SJSA1 (cell line): ENCODE results near the gene ADAMTS4. TPM values are rescaled to one million over a fixed set of nuclear protein-coding genes. Genes with fewer than 3 reads are reported as not detected.

Experiments
- DNase-seq, 2 experiments: peaks; one replicate each; pipeline ENCODE4 v3.0.0-alpha.2; 2015 to 2020; ENCODE audit warnings: low spot score in 2 of 2, low read depth in 1 of 2
- H3K27ac ChIP-seq: fragments of 250-450 bp; sonication (Bioruptor Pico); 2 replicates; pipeline ENCODE4 v1.5.1; 2020; ENCODE audit warnings: mild to moderate bottlenecking, moderate library complexity
- H3K27me3 ChIP-seq: fragments of 250-450 bp; sonication (Bioruptor Pico); replicated peaks from 2 replicates; pipeline ENCODE4 v1.5.1; 2020; ENCODE audit warnings: mild to moderate bottlenecking, moderate library complexity
- H3K36me3 ChIP-seq: fragments of 250-450 bp; sonication (Bioruptor Pico); 2 replicates; pipeline ENCODE4 v1.5.1; 2020; ENCODE audit warnings: mild to moderate bottlenecking
- H3K4me1 ChIP-seq: fragments of 250-450 bp; sonication (Bioruptor Pico); replicated peaks from 2 replicates; pipeline ENCODE4 v1.6.1; 2021; ENCODE audit warnings: mild to moderate bottlenecking
- H3K4me3 ChIP-seq: fragments of 250-450 bp; sonication (Bioruptor Pico); 2 replicates; pipeline ENCODE4 v1.5.1; 2020; ENCODE audit warnings: mild to moderate bottlenecking
- H3K9me3 ChIP-seq: fragments of 250-450 bp; sonication (Bioruptor Pico); replicated peaks from 2 replicates; pipeline ENCODE4 v1.5.1; 2020; ENCODE audit warnings: mild to moderate bottlenecking
- total RNA-seq: library from RNA; depleted of rRNA; stranded (reverse); fragments of >200 nt; shearing (Covaris generic); gene quantifications from 2 replicates; pipeline ENCODE4 v1.2.3, GENCODE V29; 2014

The ADAMTS4 gene
- total RNA-seq, 1 experiment from 2014 or later = not detected

GRCh38 chr1:161214369-161214768, 15.5 kb upstream of the ADAMTS4 start:
- DNase-seq = no peak
- Histone ChIP-seq H3K9me3 (no peaks in the 10 kb centered on the region), H3K4me1 (no peaks in the 10 kb centered on the region), H3K27ac (no peak overlapping the region), H3K27me3 (no peaks in the 10 kb centered on the region), H3K36me3 (peaks cover 53% of the 10 kb centered on the region), H3K4me3 (no peak overlapping the region)

- peak; percentile 55 to 82 for DNase-seq
- Histone ChIP-seq H3K27ac (no peak overlapping the region), H3K36me3 (peaks cover 82% of the 10 kb centered on the region), H3K4me1 (no peaks in the 10 kb centered on the region), H3K9me3 (no peaks in the 10 kb centered on the region), H3K27me3 (no peaks in the 10 kb centered on the region), H3K4me3 (no peak overlapping the region)
Measured at GRCh38 chr1:161209790-161210409, 11.0 kb upstream of the ADAMTS4 start.

- Histone ChIP-seq H3K9me3 (no peaks in the 10 kb centered on the region), H3K4me1 (peaks cover 5% of the 10 kb centered on the region), H3K36me3 (peaks cover 70% of the 10 kb centered on the region), H3K4me3 (no peak overlapping the region), H3K27me3 (no peaks in the 10 kb centered on the region), H3K27ac (no peak overlapping the region)
- DNase-seq = no peak
Measured at GRCh38 chr1:161207173-161207572, 8.3 kb upstream of the ADAMTS4 start.

GRCh38 chr1:161206411-161207140, 7.7 kb upstream of the ADAMTS4 start:
- Histone ChIP-seq H3K27me3 (no peaks in the 10 kb centered on the region), H3K27ac (no peak overlapping the region), H3K4me3 (no peak overlapping the region), H3K36me3 (peaks cover 64% of the 10 kb centered on the region), H3K4me1 (peaks cover 10% of the 10 kb centered on the region), H3K9me3 (no peaks in the 10 kb centered on the region)
- DNase-seq = no peak

- Histone ChIP-seq H3K4me3 (peak within 1 kb of the TSS; percentile 64), H3K4me1 (peaks cover 25% of the 10 kb centered on the region), H3K27me3 (no peaks in the 10 kb centered on the region), H3K36me3 (peaks cover 27% of the 10 kb centered on the region), H3K9me3 (no peaks in the 10 kb centered on the region), H3K27ac (peak within 1 kb of the TSS; percentile 77)
- peak; percentile 95 to 99 for DNase-seq
Measured at GRCh38 chr1:161201836-161202712, 3.2 kb upstream of the ADAMTS4 start, which contains the start of gene NDUFS2. Gene NDUFS2, plus strand, starts transcription at chr1:161202367. Its CDS starts 19 bp downstream, at chr1:161202386.

GRCh38 chr1:161200992-161201835, 2.4 kb upstream of the ADAMTS4 start:
- peak overlapping the region; percentile 77 for H3K27ac ChIP-seq
- peaks cover 18% of the 10 kb centered on the region for H3K36me3 ChIP-seq
- no peaks in the 10 kb centered on the region for H3K9me3 ChIP-seq
- peak in 1 of 2 experiments; percentile 15 for DNase-seq
- H3K4me3 ChIP-seq = peak overlapping the region; percentile 64; the same call in 1 of the 2 replicates
- no peaks in the 10 kb centered on the region for H3K27me3 ChIP-seq
- H3K4me1 ChIP-seq = peaks cover 25% of the 10 kb centered on the region

- no peak overlapping the region for H3K4me3 ChIP-seq
- H3K4me1 ChIP-seq = peaks cover 25% of the 10 kb centered on the region
- H3K36me3 ChIP-seq = peaks cover 17% of the 10 kb centered on the region
- no peak overlapping the region for H3K27ac ChIP-seq
- H3K9me3 ChIP-seq = no peaks in the 10 kb centered on the region
- no peak for DNase-seq
- no peaks in the 10 kb centered on the region for H3K27me3 ChIP-seq
Measured at GRCh38 chr1:161200421-161200991, 1.7 kb upstream of the ADAMTS4 start.

GRCh38 chr1:161199506-161200139, 769 bp upstream of the ADAMTS4 start:
- Histone ChIP-seq H3K36me3 (peaks cover 13% of the 10 kb centered on the region), H3K4me1 (peaks cover 25% of the 10 kb centered on the region), H3K27me3 (no peaks in the 10 kb centered on the region), H3K4me3 (no peak overlapping the region), H3K27ac (no peak overlapping the region), H3K9me3 (no peaks in the 10 kb centered on the region)
- DNase-seq = no peak

- Histone ChIP-seq H3K9me3 (no peaks in the 10 kb centered on the region), H3K27ac (no peak overlapping the region), H3K36me3 (peaks cover under 1% of the 10 kb centered on the region), H3K4me3 (no peak overlapping the region), H3K27me3 (no peaks in the 10 kb centered on the region), H3K4me1 (peaks cover 25% of the 10 kb centered on the region)
- DNase-seq = no peak
Measured at GRCh38 chr1:161198194-161198896, 509 bp downstream of the ADAMTS4 start.

GRCh38 chr1:161197560-161198193, 1.2 kb downstream of the ADAMTS4 start:
- DNase-seq = no peak
- no peaks in the 10 kb centered on the region for H3K36me3 ChIP-seq
- H3K9me3 ChIP-seq = no peaks in the 10 kb centered on the region
- H3K4me1 ChIP-seq = peaks cover 20% of the 10 kb centered on the region
- H3K4me3 ChIP-seq = no peak overlapping the region
- no peaks in the 10 kb centered on the region for H3K27me3 ChIP-seq
- no peak overlapping the region for H3K27ac ChIP-seq

- Histone ChIP-seq H3K27me3 (no peaks in the 10 kb centered on the region), H3K9me3 (no peaks in the 10 kb centered on the region), H3K4me3 (no peak overlapping the region), H3K27ac (no peak overlapping the region), H3K36me3 (no peaks in the 10 kb centered on the region), H3K4me1 (peaks cover 18% of the 10 kb centered on the region)
- no peak for DNase-seq
Measured at GRCh38 chr1:161196521-161197451, 2.1 kb downstream of the ADAMTS4 start.
